H1 (cell line): ENCODE data around the gene ADGRG1. TPM values are rescaled to one million over a fixed set of nuclear protein-coding genes. Genes with fewer than 3 reads are reported as not detected.

Experiments
- CHD7 ChIP-seq: fragments of 300-600 bp; sonication (generic); IDR thresholded peaks from 2 replicates; pipeline ENCODE4 v1.7.1; 2012; ENCODE audit warnings: low read length, moderate library complexity, mild to moderate bottlenecking, inconsistent platforms; ENCODE audit not compliant: insufficient replicate concordance
- KDM5A ChIP-seq: fragments of 200-600 bp; IDR thresholded peaks from 2 replicates; pipeline ENCODE4 v1.7.1; 2012; ENCODE audit warnings: mild to moderate bottlenecking, low read length, inconsistent platforms, mixed read lengths
- polyA plus RNA-seq, 7 experiments: library from polyadenylated mRNA; depleted of rRNA in 3 of 7; stranded (reverse) in 5 of 7; unstranded in 2 of 7; fragments of >200 nt in 5 of 7; fragments of 200-250 nt in 2 of 7; gene quantifications; 1 replicate in 5 of 7; 2 replicates in 1 of 7; 4 replicates in 1 of 7; pipeline versions ENCODE4 v1.2.1 to v1.2.3, GENCODE V29; 2011 to 2013; ENCODE audit warnings: missing spikeins in 2 of 7, mixed read lengths in 2 of 7
- total RNA-seq: library from RNA; stranded (reverse); fragmentation: NEBNext Ultra II Directional; extraction: Animal tissue kit (Norgen Biotek cat#: 25700); gene quantifications from 2 replicates; pipeline ENCODE4 v1.2.1, GENCODE V29; 2021

ADGRG1 gene
- total and polyA plus RNA-seq, 2 of the 8 experiments (the other 6 are each of a cell fraction or from before 2014, with no cell fraction given), result 1.3 to 2.6 TPM

DNA sequence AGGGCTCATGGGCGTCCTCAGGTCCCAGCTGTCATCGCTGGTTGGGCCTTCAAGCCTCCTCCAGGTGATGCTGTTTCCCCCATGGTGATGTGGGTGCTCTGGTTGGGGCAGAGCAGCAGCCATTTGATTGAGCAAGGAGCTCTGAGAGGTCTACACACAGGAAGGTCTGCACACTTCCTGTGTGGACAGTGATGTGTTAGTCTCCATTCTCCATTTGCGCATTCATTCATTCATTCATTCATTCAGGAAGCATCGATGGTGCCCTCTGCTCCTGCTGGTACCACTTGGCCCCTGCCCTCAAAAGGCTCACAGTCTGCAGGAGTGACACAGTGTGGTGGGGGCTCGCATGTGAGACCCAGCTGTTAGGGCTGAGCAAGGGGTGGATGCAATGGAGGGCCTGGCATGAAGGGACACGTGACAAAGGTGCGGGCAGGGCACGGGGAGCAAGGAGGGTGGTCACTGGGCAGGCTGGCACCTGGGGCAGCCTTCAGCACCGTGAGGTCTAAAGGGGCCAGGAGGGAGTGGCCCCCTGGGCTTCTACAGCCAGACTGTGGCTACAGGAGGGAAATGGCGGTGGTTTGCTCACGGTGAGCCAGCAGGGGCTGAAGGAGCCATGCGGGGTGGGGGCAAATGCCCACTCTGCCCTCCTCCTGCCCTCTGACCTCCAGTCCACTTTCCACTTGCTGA lies 41.2 kb downstream of the ADGRG1 start (continued):
- TF ChIP-seq CHD7 (no peak), KDM5A (no peak)
